Trophoblast cell (in vitro differentiated cells and primary cell): Measurements from ENCODE around the gene PPM1J.

Experiments
- DNase-seq, 2 donors: peaks; one replicate each; pipeline ENCODE4 v3.0.0-alpha.2; 2016
- H2AFZ ChIP-seq: 2 replicates; pipeline ENCODE4 v1.6.1; 2013; ENCODE audit warnings: low read length, moderate library complexity, mild to moderate bottlenecking; ENCODE audit not compliant: insufficient read depth, poor library complexity
- H2AK5ac ChIP-seq: 2 replicates; pipeline ENCODE4 v1.6.1; 2013; ENCODE audit warnings: mild to moderate bottlenecking, low read length
- H2BK120ac ChIP-seq: 2 replicates; pipeline ENCODE4 v1.6.1; 2013; ENCODE audit warnings: low read length, mild to moderate bottlenecking, moderate library complexity; ENCODE audit not compliant: insufficient read depth, poor library complexity
- H2BK12ac ChIP-seq: 2 replicates; pipeline ENCODE4 v1.6.1; 2013; ENCODE audit warnings: mild to moderate bottlenecking, low read length, moderate library complexity
- H2BK5ac ChIP-seq: 2 replicates; pipeline ENCODE4 v1.6.1; 2013; ENCODE audit warnings: low read length, low read depth, moderate library complexity, mild to moderate bottlenecking; ENCODE audit not compliant: poor library complexity
- H3K14ac ChIP-seq: 2 replicates; pipeline ENCODE4 v1.6.1; 2013; ENCODE audit warnings: mild to moderate bottlenecking, low read length
- H3K18ac ChIP-seq: 2 replicates; pipeline ENCODE4 v1.6.1; 2013; ENCODE audit warnings: mild to moderate bottlenecking, low read length
- H3K23ac ChIP-seq: 2 replicates; pipeline ENCODE4 v1.6.1; 2013; ENCODE audit warnings: low read length
- H3K27ac ChIP-seq: 2 replicates; pipeline ENCODE4 v1.5.1; 2013; ENCODE audit warnings: low read depth, mild to moderate bottlenecking, inconsistent platforms, low read length, moderate library complexity
- H3K27me3 ChIP-seq: 2 replicates; pipeline ENCODE4 v1.6.1; 2013; ENCODE audit warnings: inconsistent platforms, mild to moderate bottlenecking, low read length, moderate library complexity; ENCODE audit not compliant: insufficient read depth
- H3K36me3 ChIP-seq, 2 experiments: 1 replicate in 1 of 2; 2 replicates in 1 of 2; pipeline ENCODE4 v1.6.1; 2013; ENCODE audit warnings: low read length in 2 of 2, mild to moderate bottlenecking in 2 of 2, moderate library complexity in 1 of 2; ENCODE audit not compliant: insufficient read depth in 2 of 2, control insufficient read depth in 1 of 2
- H3K4ac ChIP-seq: 2 replicates; pipeline ENCODE4 v1.6.1; 2013; ENCODE audit warnings: low read depth, mild to moderate bottlenecking, low read length, moderate library complexity
- H3K4me1 ChIP-seq, 2 experiments: 1 replicate in 1 of 2; 2 replicates in 1 of 2; pipeline ENCODE4 v1.6.1; 2013; ENCODE audit warnings: low read length in 2 of 2, mild to moderate bottlenecking in 2 of 2, moderate library complexity in 1 of 2; ENCODE audit not compliant: insufficient read depth in 2 of 2, control insufficient read depth in 1 of 2
- H3K4me2 ChIP-seq: 2 replicates; pipeline ENCODE4 v1.6.1; 2013; ENCODE audit warnings: inconsistent platforms, mild to moderate bottlenecking, low read length, moderate library complexity
- H3K4me3 ChIP-seq: 2 replicates; pipeline ENCODE4 v1.5.1; 2013; ENCODE audit warnings: mild to moderate bottlenecking, low read depth, low read length, inconsistent platforms
- H3K79me1 ChIP-seq: one replicate; pipeline ENCODE4 v1.6.1; 2013; ENCODE audit warnings: low read length
- H3K79me2 ChIP-seq: 2 replicates; pipeline ENCODE4 v1.6.1; 2013; ENCODE audit warnings: low read length, mild to moderate bottlenecking; ENCODE audit not compliant: control insufficient read depth, insufficient read depth, poor library complexity
- H3K9ac ChIP-seq: 2 replicates; pipeline ENCODE4 v1.6.1; 2013; ENCODE audit warnings: mild to moderate bottlenecking, low read length
- H3K9me3 ChIP-seq: 2 replicates; pipeline ENCODE4 v1.6.1; 2013; ENCODE audit warnings: low read depth, mild to moderate bottlenecking, control low read depth, inconsistent platforms, low read length; ENCODE audit not compliant: insufficient read depth
- H4K12ac ChIP-seq: 2 replicates; pipeline ENCODE4 v1.6.1; 2013; ENCODE audit warnings: low read depth, mild to moderate bottlenecking, low read length, moderate library complexity
- H4K8ac ChIP-seq: 2 replicates; pipeline ENCODE4 v1.6.1; 2013; ENCODE audit warnings: low read depth, mild to moderate bottlenecking, low read length, moderate library complexity
- H4K91ac ChIP-seq: one replicate; pipeline ENCODE4 v1.6.1; 2013; ENCODE audit warnings: low read depth, mild to moderate bottlenecking, low read length, moderate library complexity
- WGBS: extraction: QIAGEN DNeasy Blood & Tissue Kit; methylation state at CpG from one replicate; pipeline ENCODE4 v1.1.7; 2013; ENCODE audit warnings: missing lambda C conversion rate; ENCODE audit not compliant: insufficient read length, insufficient coverage; ENCODE audit errors: extremely low coverage; 5-methylcytosine and 5-hydroxymethylcytosine counted together

The PPM1J gene

GRCh38 chr1:112710159-112710558 lies 5.0 kb downstream of the PPM1J start:
- Histone ChIP-seq H3K14ac (no peak overlapping the region), H3K4me2 (no peak overlapping the region)
- no CpG with 5 or more reads among the region's 7 CpGs for WGBS

DNA sequence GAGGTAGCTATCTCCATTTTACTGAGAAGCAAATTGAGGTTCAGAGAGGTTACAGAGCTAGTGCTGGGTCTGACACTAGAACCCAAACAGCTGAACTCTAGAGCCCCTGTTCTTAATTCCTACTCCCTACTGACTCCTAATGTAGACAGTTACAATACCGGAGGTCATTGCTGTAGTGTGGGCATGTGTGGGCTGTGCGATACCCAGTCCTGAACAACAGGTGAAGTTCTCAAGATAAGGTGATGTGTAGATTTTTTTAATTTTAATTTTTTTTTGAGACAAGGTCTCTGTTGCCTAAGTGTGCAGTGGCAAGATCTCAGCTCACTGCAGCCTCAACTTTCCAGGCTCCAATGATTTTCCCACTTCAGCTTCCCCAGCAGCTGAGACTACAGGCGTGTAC lies 6.6 kb downstream of the PPM1J start:
- Histone ChIP-seq H3K79me2 (peaks cover 21% of the 10 kb centered on the region), H4K8ac (no peak overlapping the region), H3K4me2 (no peak overlapping the region), H3K4me1 (peaks cover 15 to 26% of the 10 kb centered on the region in 2 experiments), H3K23ac (no peak overlapping the region), H2BK12ac (no peak overlapping the region), H3K79me1 (peaks cover 22% of the 10 kb centered on the region), H3K9me3 (no peaks in the 10 kb centered on the region), H3K36me3 (peaks cover 5 to 6% of the 10 kb centered on the region in 2 experiments), H3K9ac (no peak overlapping the region), H4K12ac (no peak overlapping the region), H3K4ac (no peak overlapping the region), H3K18ac (no peak overlapping the region), H3K27me3 (no peaks in the 10 kb centered on the region), H2AFZ (no peak overlapping the region), H3K27ac (no peak overlapping the region), H2BK120ac (no peak overlapping the region), H3K14ac (no peak overlapping the region), H4K91ac (no peak overlapping the region), H2BK5ac (no peak overlapping the region), H3K4me3 (no peak overlapping the region), H2AK5ac (no peak overlapping the region)
- DNase-seq = no peak
- no CpG with 5 or more reads among the region's 3 CpGs for WGBS

More at GRCh38 chr1:112710159-112710558, 5.0 kb downstream of the PPM1J start:
- Histone ChIP-seq H4K8ac (no peak overlapping the region), H3K9me3 (no peaks in the 10 kb centered on the region), H2AK5ac (no peak overlapping the region), H3K4ac (no peak overlapping the region), H3K79me1 (peaks cover 19% of the 10 kb centered on the region), H3K36me3 (no peaks in the 10 kb centered on the region), H2BK120ac (no peak overlapping the region), H2BK12ac (no peak overlapping the region), H3K9ac (no peak overlapping the region), H3K27ac (no peak overlapping the region), H4K12ac (no peak overlapping the region), H3K4me1 (peaks cover 17 to 28% of the 10 kb centered on the region in 2 experiments), H2AFZ (no peak overlapping the region), H3K79me2 (peaks cover 11% of the 10 kb centered on the region), H4K91ac (no peak overlapping the region), H3K23ac (no peak overlapping the region), H3K27me3 (no peaks in the 10 kb centered on the region), H3K4me3 (no peak overlapping the region), H2BK5ac (no peak overlapping the region), H3K18ac (no peak overlapping the region)
- no peak for DNase-seq

DNA sequence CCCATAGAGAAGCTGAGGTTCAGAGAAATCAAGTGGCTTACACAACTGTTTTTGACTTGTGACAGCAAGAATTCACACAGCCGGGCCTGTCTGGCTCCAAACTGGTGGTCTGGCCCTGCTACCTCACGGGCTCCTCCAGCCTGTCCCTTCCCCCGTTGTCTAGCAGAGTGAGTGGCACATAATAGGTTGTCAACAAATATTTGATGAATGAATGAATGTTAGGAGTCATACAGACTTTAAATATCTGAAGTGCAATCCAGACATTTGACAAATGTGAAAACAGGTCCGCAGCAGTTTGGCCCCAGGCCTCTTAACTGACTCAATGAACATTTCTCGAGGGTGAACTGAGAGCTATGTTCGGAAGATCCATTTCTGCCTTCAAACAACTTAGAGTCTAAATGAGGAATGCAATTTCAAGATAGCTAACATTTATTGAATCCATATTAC lies 7.1 kb downstream of the PPM1J start:
- Histone ChIP-seq H3K27ac (no peak overlapping the region), H4K8ac (no peak overlapping the region), H3K23ac (no peak overlapping the region), H2BK12ac (no peak overlapping the region), H4K12ac (no peak overlapping the region), H3K18ac (no peak overlapping the region), H3K79me1 (peaks cover 22% of the 10 kb centered on the region), H4K91ac (no peak overlapping the region), H3K9me3 (no peaks in the 10 kb centered on the region), H3K4me3 (no peak overlapping the region), H3K79me2 (peaks cover 21% of the 10 kb centered on the region), H2BK120ac (no peak overlapping the region), H3K4me1 (peaks cover 15 to 26% of the 10 kb centered on the region in 2 experiments), H3K9ac (no peak overlapping the region), H2AFZ (no peak overlapping the region), H3K36me3 (peaks cover 6 to 10% of the 10 kb centered on the region in 2 experiments), H3K14ac (no peak overlapping the region), H2AK5ac (no peak overlapping the region), H3K4ac (no peak overlapping the region), H3K4me2 (peak overlapping the region; percentile 81), H2BK5ac (no peak overlapping the region), H3K27me3 (no peaks in the 10 kb centered on the region)
- DNase-seq = peak; percentile 68
- no CpG with 5 or more reads among the region's 6 CpGs for WGBS

- peaks cover 16 to 26% of the 10 kb centered on the region in 2 experiments for H3K4me1 ChIP-seq
- no peaks in the 10 kb centered on the region for H3K27me3 ChIP-seq
- H2AK5ac ChIP-seq = no peak overlapping the region
- H2BK120ac ChIP-seq = peak overlapping the region; percentile 73
- no peak overlapping the region for H3K23ac ChIP-seq
- peaks cover 22% of the 10 kb centered on the region for H3K79me1 ChIP-seq
- no peaks in the 10 kb centered on the region for H3K9me3 ChIP-seq
- peak overlapping the region; percentile 87 for H2BK5ac ChIP-seq
- peak overlapping the region; percentile 72 for H3K18ac ChIP-seq
- peak overlapping the region; percentile 89 for H4K12ac ChIP-seq
- peak; percentile 83 to 86 for DNase-seq
- H3K79me2 ChIP-seq = peaks cover 21% of the 10 kb centered on the region
- peak overlapping the region; percentile 81 for H3K4me2 ChIP-seq
- peak overlapping the region; percentile 68 for H3K4ac ChIP-seq
- peak overlapping the region; percentile 91 for H2AFZ ChIP-seq
- no CpG with 5 or more reads among the region's 42 CpGs for WGBS
- peak overlapping the region; percentile 88 for H3K14ac ChIP-seq
- peak overlapping the region; percentile 85 for H3K9ac ChIP-seq
- peak overlapping the region; percentile 83 for H3K27ac ChIP-seq
- H3K4me3 ChIP-seq = peak overlapping the region; percentile 89
- peak overlapping the region; percentile 87 for H4K91ac ChIP-seq
- H3K36me3 ChIP-seq = peaks cover 12 to 16% of the 10 kb centered on the region in 2 experiments
- peak overlapping the region; percentile 32 for H2BK12ac ChIP-seq
- H4K8ac ChIP-seq = peak overlapping the region; percentile 77
Measured at GRCh38 chr1:112707221-112708001, 7.7 kb downstream of the PPM1J start.
